Measurements from ENCODE around the gene ISG15. TPM values are rescaled to one million over a fixed set of nuclear protein-coding genes. Genes with fewer than 3 reads are reported as not detected.

Gene ISG15
- total RNA-seq, 2 donors from 2014 or later: 46.6 to 48.4 TPM

GRCh38 chr1:1046767-1047166 lies 33.5 kb downstream of the ISG15 start:
- peaks cover 42% of the 10 kb centered on the region for H3K36me3 Mint-ChIP-seq (ENCODE audit: low read depth)
- H3K4me1 ChIP-seq (ENCODE audit: control insufficient read depth, insufficient read depth, low read length): no peaks in the 10 kb centered on the region
- WGBS, 2 experiments (ENCODE audit: insufficient coverage in 1 of 2, insufficient read length in 1 of 2): 96 to 97% methylated on average over 20 to 26 of the region's 26 CpGs

GRCh38 chr1:1047407-1047806 lies 34.1 kb downstream of the ISG15 start:
- no peaks in the 10 kb centered on the region for H3K4me1 ChIP-seq (ENCODE audit: control insufficient read depth, insufficient read depth, low read length)
- TF ChIP-seq CTCF (conservative IDR thresholded peaks at IDR 0.05): no peak
- no peak overlapping the region for H3K27ac ChIP-seq (ENCODE audit: low read depth, low read length)
- no peaks in the 10 kb centered on the region for H3K9me3 ChIP-seq (ENCODE audit: control insufficient read depth, low read length)
- no peaks in the 10 kb centered on the region for H3K9me3 Mint-ChIP-seq
- peaks cover 32% of the 10 kb centered on the region for H3K36me3 ChIP-seq (ENCODE audit: control insufficient read depth, insufficient read depth, low read length)
- H3K27me3 ChIP-seq (ENCODE audit: control insufficient read depth, insufficient read depth, low read length, poor library complexity, severe bottlenecking): no peaks in the 10 kb centered on the region
- no peak overlapping the region for H3K9ac ChIP-seq (ENCODE audit: extremely low read depth, low read length, poor library complexity, severe bottlenecking)
- 93 to 98% methylated on average over 12 to 19 of the region's 19 CpGs for WGBS, 2 experiments (ENCODE audit: insufficient coverage in 1 of 2, insufficient read length in 1 of 2)
- H3K4me1 Mint-ChIP-seq: no peaks in the 10 kb centered on the region
- DNase-seq: no peak
- H3K4me3 ChIP-seq (ENCODE audit: low read length): no peak overlapping the region
- peaks cover 2% of the 10 kb centered on the region for H3K27me3 Mint-ChIP-seq (ENCODE audit: insufficient read depth)
- H3K36me3 Mint-ChIP-seq (ENCODE audit: low read depth): peaks cover 45% of the 10 kb centered on the region
- H3K4me3 Mint-ChIP-seq: no peak overlapping the region
- H3K27ac Mint-ChIP-seq: no peak overlapping the region

More at GRCh38 chr1:1046767-1047166, 33.5 kb downstream of the ISG15 start:
- Histone ChIP-seq H3K27ac (ENCODE audit: low read depth, low read length) (no peak overlapping the region), H3K9ac (ENCODE audit: extremely low read depth, low read length, poor library complexity, severe bottlenecking) (no peak overlapping the region), H3K4me3 (ENCODE audit: low read length) (no peak overlapping the region), H3K9me3 (ENCODE audit: control insufficient read depth, low read length) (no peaks in the 10 kb centered on the region), H3K36me3 (ENCODE audit: control insufficient read depth, insufficient read depth, low read length) (peaks cover 32% of the 10 kb centered on the region), H3K27me3 (ENCODE audit: control insufficient read depth, insufficient read depth, low read length, poor library complexity, severe bottlenecking) (no peaks in the 10 kb centered on the region)
- Mint-ChIP-seq H3K4me3 (no peak overlapping the region), H3K27me3 (ENCODE audit: insufficient read depth) (peaks cover 2% of the 10 kb centered on the region), H3K9me3 (no peaks in the 10 kb centered on the region), H3K4me1 (no peaks in the 10 kb centered on the region), H3K27ac (no peak overlapping the region)
- DNase-seq: no peak
- no peak for TF ChIP-seq CTCF (conservative IDR thresholded peaks at IDR 0.05)

GRCh38 chr1:1047963-1048362 lies 34.7 kb downstream of the ISG15 start:
- no peak for DNase-seq
- H3K27me3 Mint-ChIP-seq (ENCODE audit: insufficient read depth): peaks cover 2% of the 10 kb centered on the region

More at GRCh38 chr1:1047963-1048362, 34.7 kb downstream of the ISG15 start:
- Histone ChIP-seq H3K27ac (ENCODE audit: low read depth, low read length) (no peak overlapping the region), H3K36me3 (ENCODE audit: control insufficient read depth, insufficient read depth, low read length) (peaks cover 34% of the 10 kb centered on the region), H3K4me1 (ENCODE audit: control insufficient read depth, insufficient read depth, low read length) (no peaks in the 10 kb centered on the region), H3K9ac (ENCODE audit: extremely low read depth, low read length, poor library complexity, severe bottlenecking) (no peak overlapping the region), H3K27me3 (ENCODE audit: control insufficient read depth, insufficient read depth, low read length, poor library complexity, severe bottlenecking) (no peaks in the 10 kb centered on the region), H3K9me3 (ENCODE audit: control insufficient read depth, low read length) (no peaks in the 10 kb centered on the region), H3K4me3 (ENCODE audit: low read length) (no peak overlapping the region)
- no peaks in the 10 kb centered on the region for H3K9me3 Mint-ChIP-seq
- peaks cover 47% of the 10 kb centered on the region for H3K36me3 Mint-ChIP-seq (ENCODE audit: low read depth)
- H3K4me1 Mint-ChIP-seq: no peaks in the 10 kb centered on the region
- 95% methylated on average over 25 of the region's 25 CpGs; no CpG with 5 or more reads in 1 of the 2 experiments for WGBS, 2 experiments (ENCODE audit: insufficient coverage in 1 of 2, insufficient read length in 1 of 2)
- no peak for TF ChIP-seq CTCF (conservative IDR thresholded peaks at IDR 0.05)
- no peak overlapping the region for H3K4me3 Mint-ChIP-seq
- H3K27ac Mint-ChIP-seq: no peak overlapping the region

Measured in endodermal cell (in vitro differentiated cells).